Psoas muscle (tissue), 8 donors: ENCODE results near the gene MOV10L1. TPM values are rescaled to one million over a fixed set of nuclear protein-coding genes. Genes with fewer than 3 reads are reported as not detected.

ENCODE experiments used
- ATAC-seq, 4 donors: fragments of 200-7000 bp; cut with Tn5 transposase; one replicate each; pipeline ENCODE4 v1.9.1; 2020; ENCODE audit warnings: moderate library complexity in 3 of 4, mild to moderate bottlenecking in 2 of 4
- DNase-seq, 2 donors: peaks; one replicate each; pipeline ENCODE4 v3.0.0-alpha.2; 2020
- H3K27ac ChIP-seq: fragments of 200-600 bp; one replicate; pipeline ENCODE4 v1.8.0; 2022
- H3K27me3 ChIP-seq, 3 donors: fragments of 200-600 bp in 1 of 3; one replicate each; pipeline versions ENCODE4 v1.6.1 to v1.8.0; 2013 to 2022; ENCODE audit warnings: low read length in 2 of 3, mild to moderate bottlenecking in 2 of 3, moderate library complexity in 1 of 3; ENCODE audit not compliant: insufficient read depth in 3 of 3
- H3K36me3 ChIP-seq, 2 donors: fragments of 200-600 bp in 1 of 2; one replicate each; pipeline versions ENCODE4 v1.6.1 to v1.8.0; 2013 to 2022; ENCODE audit warnings: low read depth in 1 of 2, mild to moderate bottlenecking in 1 of 2, moderate library complexity in 1 of 2; ENCODE audit not compliant: insufficient read depth in 1 of 2
- H3K4me1 ChIP-seq: fragments of 200-600 bp; one replicate; pipeline ENCODE4 v1.8.0; 2022
- H3K4me3 ChIP-seq: fragments of 200-600 bp; one replicate; pipeline ENCODE4 v1.8.0; 2022; ENCODE audit warnings: mild to moderate bottlenecking
- H3K9me3 ChIP-seq: fragments of 200-600 bp; one replicate; pipeline ENCODE4 v1.8.0; 2022
- WGBS, 3 donors: extraction: QIAGEN DNeasy Blood & Tissue Kit; methylation state at CpG; one replicate each; pipeline versions ENCODE4 v1.1.6 to v1.1.7; 2013; 5-methylcytosine and 5-hydroxymethylcytosine counted together
- intact Hi-C, 2 donors: fragments of 100-400 bp; cut with DNase I; formaldehyde crosslinking; loops; one replicate each; pipeline versions ENCODE4 v1.11.0 to v1.14.2; 2022
- polyA plus RNA-seq, 3 donors: library from polyadenylated mRNA; stranded (reverse); fragments of 200-250 nt; gene quantifications; one replicate each; pipeline ENCODE4 v1.2.3, GENCODE V29; 2013
- total RNA-seq, 4 donors: library from RNA; stranded (reverse); fragmentation: NEBNext Ultra II Directional in 2 of 4; extraction: Animal tissue kit (Norgen Biotek cat#: 25700) in 2 of 4; gene quantifications; one replicate each; pipeline versions ENCODE4 v1.2.1 to v1.2.4, GENCODE V29; 2021 to 2023
- TF ChIP-seq, protein P1 (sequence below): fragments of 200-600 bp; IDR thresholded peaks from one replicate; pipeline ENCODE4 v1.8.0; 2022; ENCODE audit warnings: antibody characterized with exemption
- donor health status: healthy with polysubstance abuse.
- donor health status: DM: no; HTN: no; CAD: no; lungs with moderate emphysema.
- donor health status: Bipolar disorder and iron deficiency.
- donor health status: healthy.
- donor health status: DM: yes; HTN: yes; CAD: no.
- donor health status: DM: no; HTN: no; CAD: no.
- donor health status: DM: no; HTN: no; CAD: no.
- donor health status: DM: yes; HTN: yes; CAD: no.

MOV10L1 gene
- total and polyA plus RNA-seq, 7 donors, result 0.05 to 0.39 (median 0.07) TPM; not detected in 4

DNA sequence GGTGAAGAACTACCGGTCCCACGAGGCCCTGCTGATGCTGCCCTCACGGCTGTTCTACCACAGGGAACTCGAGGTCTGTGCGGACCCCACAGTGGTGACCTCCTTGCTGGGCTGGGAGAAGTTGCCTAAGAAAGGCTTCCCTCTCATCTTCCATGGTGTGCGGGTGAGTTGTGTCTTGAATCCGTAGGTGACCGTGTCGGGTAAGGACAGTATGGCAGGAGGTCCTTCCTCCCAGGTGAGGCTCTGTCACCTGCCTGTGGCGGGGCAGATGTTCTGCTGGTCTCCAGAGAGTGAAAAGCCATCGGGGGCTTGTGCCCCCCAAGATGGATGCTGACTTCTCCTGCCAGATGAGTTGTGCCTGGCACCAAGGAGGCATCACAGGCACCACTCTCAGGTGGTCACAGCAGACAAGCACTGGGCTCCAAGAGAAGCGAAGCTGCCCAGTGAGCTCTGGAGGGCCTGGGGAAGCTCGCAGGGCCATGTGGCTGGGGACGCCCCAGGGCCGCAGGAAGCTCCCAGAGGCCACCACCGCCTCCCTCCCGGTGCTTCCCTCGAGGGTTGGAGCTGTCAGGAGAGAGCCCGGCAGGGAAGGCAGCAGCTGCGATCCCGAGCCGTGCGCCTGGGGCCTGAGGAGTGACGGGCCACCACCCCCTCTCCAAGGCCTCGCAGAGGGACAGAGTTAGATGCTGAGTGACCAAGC lies 63.4 kb downstream of the MOV10L1 start:
- ATAC-seq (no peak), DNase-seq (no peak)
- TF ChIP-seq, protein P1, sequence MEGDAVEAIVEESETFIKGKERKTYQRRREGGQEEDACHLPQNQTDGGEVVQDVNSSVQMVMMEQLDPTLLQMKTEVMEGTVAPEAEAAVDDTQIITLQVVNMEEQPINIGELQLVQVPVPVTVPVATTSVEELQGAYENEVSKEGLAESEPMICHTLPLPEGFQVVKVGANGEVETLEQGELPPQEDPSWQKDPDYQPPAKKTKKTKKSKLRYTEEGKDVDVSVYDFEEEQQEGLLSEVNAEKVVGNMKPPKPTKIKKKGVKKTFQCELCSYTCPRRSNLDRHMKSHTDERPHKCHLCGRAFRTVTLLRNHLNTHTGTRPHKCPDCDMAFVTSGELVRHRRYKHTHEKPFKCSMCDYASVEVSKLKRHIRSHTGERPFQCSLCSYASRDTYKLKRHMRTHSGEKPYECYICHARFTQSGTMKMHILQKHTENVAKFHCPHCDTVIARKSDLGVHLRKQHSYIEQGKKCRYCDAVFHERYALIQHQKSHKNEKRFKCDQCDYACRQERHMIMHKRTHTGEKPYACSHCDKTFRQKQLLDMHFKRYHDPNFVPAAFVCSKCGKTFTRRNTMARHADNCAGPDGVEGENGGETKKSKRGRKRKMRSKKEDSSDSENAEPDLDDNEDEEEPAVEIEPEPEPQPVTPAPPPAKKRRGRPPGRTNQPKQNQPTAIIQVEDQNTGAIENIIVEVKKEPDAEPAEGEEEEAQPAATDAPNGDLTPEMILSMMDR, result no peak
- no peak overlapping the region for H3K4me3 ChIP-seq
- WGBS, 3 donors, result 68 to 77% (median 70%) methylated on average over 24 to 25 of the region's 25 CpGs
- H3K9me3 ChIP-seq, result no peaks in the 10 kb centered on the region
- H3K27me3 ChIP-seq, result peaks cover 0 to 8% (median 0%) of the 10 kb centered on the region in 3 donors
- intact Hi-C loops, result no loop called here
- no peaks in the 10 kb centered on the region for H3K36me3 ChIP-seq
- no peak overlapping the region for H3K27ac ChIP-seq
- H3K4me1 ChIP-seq, result no peaks in the 10 kb centered on the region

DNA sequence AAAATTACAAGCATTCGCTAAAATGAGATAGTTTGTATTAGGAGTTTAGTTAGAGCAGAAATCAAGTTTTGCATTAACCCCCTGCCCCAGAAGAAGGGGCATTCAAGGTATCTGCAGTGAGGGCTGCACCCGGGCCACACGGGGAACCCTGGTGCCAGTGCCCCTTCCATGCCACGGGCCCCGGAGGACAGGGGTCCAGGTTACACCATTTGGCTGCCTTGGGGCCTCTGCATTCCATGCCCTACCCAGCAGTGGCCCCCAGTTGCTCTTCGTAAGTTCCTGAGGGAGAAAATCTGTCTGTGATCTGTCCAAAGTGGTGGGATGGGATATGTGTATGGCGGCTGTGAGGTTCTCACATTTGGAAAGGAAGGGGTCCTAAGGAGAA lies 63.9 kb downstream of the MOV10L1 start:
- Histone ChIP-seq H3K4me1 (no peaks in the 10 kb centered on the region), H3K4me3 (no peak overlapping the region), H3K36me3 (no peaks in the 10 kb centered on the region), H3K9me3 (no peaks in the 10 kb centered on the region), H3K27ac (no peak overlapping the region), H3K27me3 (peaks cover 0 to 14% (median 0%) of the 10 kb centered on the region in 3 donors)
- WGBS, 3 donors, result 80 to 87% (median 82%) methylated on average over 7 of the region's 7 CpGs
- no peak for DNase-seq
- intact Hi-C loops, result no loop called here
- TF ChIP-seq, protein P1, result no peak
- ATAC-seq, result no peak

DNA sequence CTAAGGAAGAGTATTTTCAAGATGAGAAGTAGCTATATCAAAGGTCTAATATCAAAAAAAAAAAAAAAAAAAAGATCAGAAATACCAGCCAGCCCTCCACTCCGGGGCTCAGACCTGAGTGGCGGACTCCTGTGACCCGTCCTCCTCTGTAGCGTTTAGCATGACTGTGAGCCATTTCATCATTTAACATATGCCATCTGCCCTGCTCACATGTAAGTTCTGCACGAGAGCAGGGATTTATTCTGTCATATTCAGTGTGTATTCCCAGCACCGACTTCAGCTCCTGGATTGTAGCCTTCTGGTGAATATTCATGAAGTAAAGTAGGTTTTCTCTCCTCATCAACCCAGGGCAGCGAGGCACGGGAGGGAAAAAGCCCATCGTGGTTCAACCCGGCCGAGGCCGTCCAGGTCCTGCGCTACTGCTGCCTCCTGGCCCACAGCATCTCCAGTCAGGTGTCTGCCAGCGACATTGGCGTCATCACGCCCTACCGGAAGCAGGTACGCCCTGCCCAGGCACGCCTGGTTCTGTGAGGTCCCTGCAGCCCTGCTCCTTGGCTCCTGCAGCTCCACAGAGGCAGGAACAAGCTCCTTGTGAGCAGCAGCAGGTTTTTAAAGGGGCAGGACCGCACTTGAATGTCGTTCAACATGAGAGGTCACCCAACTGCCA lies 68.0 kb downstream of the MOV10L1 start:
- H3K27ac ChIP-seq, result no peak overlapping the region
- DNase-seq, result no peak
- 63 to 66% (median 64%) methylated on average over 21 of the region's 21 CpGs for WGBS, 3 donors
- no peaks in the 10 kb centered on the region for H3K4me1 ChIP-seq
- H3K36me3 ChIP-seq, result no peaks in the 10 kb centered on the region
- H3K4me3 ChIP-seq, result no peak overlapping the region
- H3K27me3 ChIP-seq, result peaks cover 0 to 25% (median 4%) of the 10 kb centered on the region in 3 donors
- intact Hi-C loops, result no loop called here
- H3K9me3 ChIP-seq, result no peaks in the 10 kb centered on the region
- TF ChIP-seq, protein P1, result no peak
- ATAC-seq, result no peak

DNA sequence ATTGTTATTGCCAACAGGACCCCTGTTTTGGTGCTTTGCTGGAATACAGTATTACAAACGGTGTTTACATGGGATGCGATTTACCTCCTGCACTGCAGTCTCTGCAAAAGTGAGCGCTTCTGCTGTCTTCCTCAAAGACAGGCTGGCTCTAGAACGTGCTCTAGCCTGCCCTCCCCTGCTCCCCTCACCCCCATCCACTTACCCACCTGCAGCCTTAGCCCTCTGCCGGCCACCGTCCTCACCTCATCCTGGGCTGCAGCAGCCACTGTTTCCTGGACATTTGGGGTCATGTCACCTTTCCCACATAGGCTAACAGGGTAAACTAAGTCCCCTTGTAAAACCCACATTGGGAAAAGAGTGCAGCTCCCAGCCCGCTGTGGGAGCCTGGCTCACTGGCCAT lies 71.1 kb downstream of the MOV10L1 start:
- intact Hi-C loops, result no loop called here
- Histone ChIP-seq H3K4me1 (no peaks in the 10 kb centered on the region), H3K36me3 (no peaks in the 10 kb centered on the region), H3K27me3 (peaks cover 0 to 32% (median 4%) of the 10 kb centered on the region in 3 donors), H3K27ac (no peak overlapping the region), H3K9me3 (no peaks in the 10 kb centered on the region), H3K4me3 (no peak overlapping the region)
- TF ChIP-seq, protein P1, result no peak
- ATAC-seq, result no peak
- WGBS, 3 donors, result 77 to 82% (median 78%) methylated on average over 7 of the region's 7 CpGs
- DNase-seq, result no peak
